ENCODE data around the gene TIMM17A.
"Not testable (repeated sequence)": the region's sequence is repeated elsewhere in the genome, so short reads cannot be mapped to it uniquely, and the experiment has no call there.

TIMM17A gene

DNA sequence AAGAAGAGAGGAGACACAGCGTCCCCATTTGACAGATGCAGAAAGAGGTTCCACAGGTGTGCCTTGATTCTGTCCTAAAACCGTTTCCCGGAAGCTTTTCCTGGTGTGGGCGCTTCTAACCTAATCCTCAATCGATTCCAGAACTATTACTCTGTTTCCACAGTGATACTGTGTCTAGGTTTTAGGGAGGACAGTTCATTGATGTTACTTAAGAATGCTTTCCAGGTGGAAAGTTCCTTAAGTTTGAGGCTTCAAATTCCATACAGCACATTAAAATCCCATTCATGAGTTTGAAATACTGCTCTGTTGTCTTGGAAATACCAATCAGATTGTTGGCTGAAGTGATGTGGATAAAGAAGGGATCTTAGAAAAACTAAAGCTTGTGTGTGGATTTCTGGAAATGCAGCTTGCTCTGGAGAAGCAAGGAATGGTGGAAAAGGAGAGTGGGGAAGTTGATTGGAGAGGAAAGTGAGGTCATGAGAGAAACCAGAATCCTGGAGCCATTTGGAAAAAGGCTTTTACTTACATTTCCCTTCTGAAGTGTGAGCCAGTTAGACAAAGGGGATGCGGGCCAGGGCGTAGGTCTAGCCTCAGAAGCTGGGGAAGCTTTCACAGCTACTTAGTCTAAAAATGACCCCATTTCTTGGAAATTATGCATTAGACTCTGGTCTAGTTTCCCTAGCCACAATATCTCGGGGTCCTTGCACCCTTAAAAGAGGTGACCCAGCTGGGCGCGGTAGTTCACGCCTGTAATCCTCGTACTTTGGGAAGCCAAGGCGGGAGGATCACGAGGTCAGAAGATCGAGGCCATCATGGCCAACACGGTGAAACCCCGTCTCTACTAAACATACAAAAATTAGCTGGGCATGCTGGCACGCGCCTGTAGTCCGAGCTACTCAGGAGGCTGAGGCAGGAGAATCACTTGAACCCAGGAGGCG is 61.8 kb downstream of the TIMM17A start:
- DNase-seq: no peak

DNA sequence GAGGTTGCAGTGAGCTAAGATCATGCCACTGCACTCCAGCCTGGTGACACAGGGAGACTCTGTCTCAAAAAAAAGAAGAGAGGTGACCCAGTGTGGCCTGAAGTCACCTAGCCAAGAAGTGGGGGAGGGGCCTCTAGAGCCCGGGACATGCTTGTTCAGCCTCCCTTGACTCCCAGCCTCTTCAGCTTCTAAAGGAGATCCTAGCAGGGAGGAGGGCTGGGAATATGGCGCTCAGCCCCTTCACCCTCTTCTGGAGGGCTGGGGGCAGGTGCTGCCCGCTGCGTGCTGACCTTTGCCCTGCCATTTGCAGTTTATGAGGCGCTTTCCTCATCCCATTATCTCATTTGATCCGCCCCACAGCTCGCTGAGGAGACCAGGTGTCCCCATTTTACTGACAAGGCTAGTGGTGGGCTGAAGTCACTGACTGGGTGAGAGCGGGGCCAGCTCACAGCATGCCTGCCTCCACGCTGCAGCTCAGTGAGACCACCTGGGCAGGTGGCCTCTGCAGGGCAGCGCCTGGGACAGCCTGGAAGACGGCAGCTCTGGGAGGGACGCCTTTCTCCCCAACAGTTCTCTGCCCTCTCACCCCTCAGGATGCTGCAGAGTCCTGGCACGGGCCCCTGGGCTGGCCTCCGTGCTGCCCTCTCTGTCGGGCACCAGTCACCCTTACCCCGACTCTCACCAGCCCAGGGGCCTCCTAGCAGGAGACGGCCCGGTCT is 62.6 kb downstream of the TIMM17A start:
- DNase-seq: no peak

DNA sequence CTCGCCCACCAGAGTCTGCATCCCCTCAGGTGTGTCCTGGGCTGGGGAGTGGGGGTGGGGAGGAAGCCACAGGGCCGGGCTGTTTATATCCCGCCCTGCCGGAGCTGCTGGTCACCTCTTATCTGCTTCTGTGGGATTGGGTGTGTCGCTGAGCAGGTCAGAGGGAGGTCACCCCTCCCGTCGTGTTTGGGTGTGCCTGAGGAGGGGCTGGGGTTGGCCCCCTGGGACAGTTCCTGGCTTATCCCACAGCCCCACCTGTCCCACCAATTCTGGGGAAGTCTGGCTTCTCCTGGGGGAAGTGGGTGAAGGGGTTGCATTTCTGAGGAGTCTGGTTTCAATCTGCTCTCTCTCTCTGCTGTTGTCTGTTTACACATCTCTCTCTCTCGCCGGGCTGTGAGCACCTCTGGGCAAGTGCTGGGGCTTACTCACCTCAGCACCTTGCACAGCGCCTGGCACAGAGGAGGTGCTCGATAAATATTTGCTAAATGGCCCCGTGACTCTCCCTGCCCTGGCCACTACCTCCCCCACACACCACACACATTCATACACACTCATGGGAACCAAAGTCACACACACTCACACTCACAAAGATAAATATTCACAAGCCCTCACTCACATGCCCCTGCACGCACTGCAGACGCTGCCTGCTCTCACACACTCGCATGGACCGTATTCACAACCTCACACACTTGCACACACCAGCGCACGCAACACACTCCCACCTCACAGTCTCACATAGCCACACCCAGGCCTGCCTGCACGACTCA is 63.3 kb downstream of the TIMM17A start:
- DNase-seq: peak; percentile 57

DNA sequence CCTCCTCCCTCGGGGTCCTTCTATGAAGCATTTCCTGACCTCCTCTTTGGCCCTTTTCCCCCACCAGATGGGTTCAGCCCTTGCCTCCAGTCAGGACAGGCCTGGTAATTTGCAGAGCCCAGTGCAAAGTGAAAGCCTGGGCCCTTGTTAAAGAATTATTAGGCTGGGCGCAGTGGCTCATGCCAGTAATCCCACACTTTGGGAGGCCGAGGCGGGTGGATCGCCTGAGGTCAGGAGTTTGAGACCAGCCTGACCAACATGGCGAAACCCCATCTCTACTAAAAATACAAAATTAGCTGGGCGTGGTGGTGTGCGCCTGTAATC is 63.9 kb downstream of the TIMM17A start:
- DNase-seq: not testable (repeated sequence)
